MG63 (cell line): Measurements from ENCODE around the gene GNB1L. TPM values are rescaled to one million over a fixed set of nuclear protein-coding genes. Genes with fewer than 3 reads are reported as not detected.

ENCODE experiments used
- DNase-seq: peaks from one replicate; pipeline ENCODE4 v3.0.0-alpha.2; 2020
- H3K27me3 ChIP-seq: fragments of 250-450 bp; sonication (Bioruptor Pico); 2 replicates; pipeline ENCODE4 v1.5.1; 2020; ENCODE audit warnings: mild to moderate bottlenecking, moderate library complexity
- H3K36me3 ChIP-seq: fragments of 250-450 bp; sonication (Bioruptor Pico); 2 replicates; pipeline ENCODE4 v1.5.1; 2020; ENCODE audit warnings: mild to moderate bottlenecking, moderate library complexity
- H3K4me3 ChIP-seq: fragments of 250-450 bp; sonication (Bioruptor Pico); 2 replicates; pipeline ENCODE4 v1.5.1; 2020; ENCODE audit warnings: mild to moderate bottlenecking, moderate library complexity
- H3K9me3 ChIP-seq: fragments of 250-450 bp; sonication (Bioruptor Pico); 2 replicates; pipeline ENCODE4 v1.5.1; 2020; ENCODE audit warnings: mild to moderate bottlenecking, moderate library complexity
- total RNA-seq: library from RNA; depleted of rRNA; stranded (reverse); fragments of >200 nt; shearing (Covaris generic); gene quantifications from 2 replicates; pipeline ENCODE4 v1.2.3, GENCODE V29; 2014; ENCODE audit warnings: low replicate concordance

The GNB1L gene
- total RNA-seq, 1 experiment from 2014 or later, result 25.2 TPM

DNA sequence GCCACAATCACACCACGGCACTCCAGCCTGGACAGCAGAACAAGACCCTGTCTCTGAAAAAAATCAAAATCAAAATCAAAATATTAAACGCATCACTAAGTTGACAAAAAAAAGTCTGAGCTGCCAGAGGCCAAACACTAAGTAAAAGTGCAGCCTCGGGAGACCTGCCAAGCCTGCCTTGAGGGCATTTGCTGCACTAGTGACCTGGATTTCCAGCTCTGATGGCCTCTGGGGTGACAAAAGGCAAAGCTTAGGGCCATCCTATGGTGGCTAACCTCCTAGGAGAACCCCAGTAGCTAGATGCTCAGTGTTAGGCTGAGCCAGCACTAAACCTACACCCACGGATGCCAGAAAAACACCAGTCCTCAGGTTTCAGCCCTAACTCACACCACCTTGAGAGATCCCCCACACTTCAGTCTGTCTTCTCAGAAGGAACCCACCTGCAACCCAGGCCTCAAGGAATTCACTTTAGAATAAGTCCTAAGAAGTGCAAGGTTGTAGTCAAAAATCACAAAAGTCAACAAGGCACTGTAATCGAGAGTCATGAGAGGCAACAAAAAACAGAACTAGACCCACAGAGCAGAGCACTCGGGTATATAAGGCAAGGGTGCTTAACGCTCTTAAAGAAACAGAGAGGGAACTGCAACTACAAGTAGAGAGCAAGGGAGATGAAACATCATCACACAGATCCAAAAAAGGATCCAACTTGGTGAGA lies 28.6 kb downstream of the GNB1L start:
- no peak for DNase-seq

DNA sequence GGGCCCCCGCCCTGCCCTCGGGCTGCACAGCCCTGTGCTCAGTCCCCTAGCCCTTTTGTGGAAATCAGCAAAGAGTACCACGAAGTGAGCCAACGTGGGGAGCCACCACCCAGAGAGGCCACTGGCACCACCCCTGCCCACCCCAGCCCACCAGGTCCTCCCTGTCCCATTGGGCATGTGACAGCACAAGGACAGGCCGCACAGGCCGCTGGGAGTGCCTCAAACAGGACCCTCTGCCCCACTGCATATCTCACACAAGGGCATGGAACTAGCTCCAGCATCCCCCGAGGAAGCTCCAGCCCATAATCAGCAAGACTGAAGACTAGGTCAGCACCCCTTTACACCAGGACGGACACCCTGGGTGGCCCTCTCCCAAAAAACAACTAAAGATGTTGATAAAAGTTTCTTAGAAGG lies 29.7 kb downstream of the GNB1L start:
- no peak for DNase-seq
- H3K4me3 ChIP-seq, result no peak overlapping the region

More for the DNA sequence above, 28.6 kb downstream of the GNB1L start:
- Histone ChIP-seq H3K36me3 (no peaks in the 10 kb centered on the region; the same call in 1 of the 2 replicates), H3K4me3 (no peak overlapping the region), H3K27me3 (no peaks in the 10 kb centered on the region), H3K9me3 (no peaks in the 10 kb centered on the region)

DNA sequence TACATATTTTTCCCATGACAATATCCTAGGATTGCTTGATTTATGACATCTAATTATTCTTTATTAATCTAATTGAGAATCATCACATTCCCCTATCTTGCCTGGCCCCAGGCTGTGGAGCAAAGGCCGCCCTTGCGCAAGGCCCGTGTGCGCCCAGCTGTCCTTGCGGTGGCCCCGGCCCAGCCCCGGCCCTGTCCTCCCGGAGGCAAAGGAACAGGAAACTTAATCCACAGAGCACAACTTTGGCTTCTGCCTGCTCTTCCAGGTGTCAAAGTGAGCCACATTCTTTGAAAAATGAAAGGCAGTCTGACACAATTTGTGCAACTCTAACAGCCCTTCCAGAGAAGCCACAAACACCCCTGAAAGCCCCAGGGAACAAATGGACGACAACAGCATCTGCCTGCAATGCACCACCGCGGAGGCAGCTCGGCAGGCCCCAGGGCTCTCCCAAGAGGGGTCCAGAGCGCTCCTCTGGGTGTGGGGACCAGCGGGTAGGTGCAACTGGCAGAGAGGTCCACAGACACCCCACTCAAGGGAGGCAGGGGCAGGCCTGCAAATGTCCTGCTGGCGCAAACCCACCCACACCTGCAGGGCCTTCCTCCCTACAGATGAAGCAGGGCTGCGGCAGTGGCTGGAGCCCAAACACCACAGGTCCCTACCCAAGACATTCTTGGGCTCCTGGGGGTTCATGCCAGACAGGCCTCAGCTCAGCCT lies 30.3 kb downstream of the GNB1L start:
- Histone ChIP-seq H3K9me3 (no peaks in the 10 kb centered on the region), H3K36me3 (no peaks in the 10 kb centered on the region; the same call in 1 of the 2 replicates), H3K4me3 (no peak overlapping the region), H3K27me3 (no peaks in the 10 kb centered on the region)
- no peak for DNase-seq

More for the DNA sequence above, 29.7 kb downstream of the GNB1L start:
- Histone ChIP-seq H3K27me3 (no peaks in the 10 kb centered on the region), H3K9me3 (no peaks in the 10 kb centered on the region), H3K36me3 (no peaks in the 10 kb centered on the region; the same call in 1 of the 2 replicates)

DNA sequence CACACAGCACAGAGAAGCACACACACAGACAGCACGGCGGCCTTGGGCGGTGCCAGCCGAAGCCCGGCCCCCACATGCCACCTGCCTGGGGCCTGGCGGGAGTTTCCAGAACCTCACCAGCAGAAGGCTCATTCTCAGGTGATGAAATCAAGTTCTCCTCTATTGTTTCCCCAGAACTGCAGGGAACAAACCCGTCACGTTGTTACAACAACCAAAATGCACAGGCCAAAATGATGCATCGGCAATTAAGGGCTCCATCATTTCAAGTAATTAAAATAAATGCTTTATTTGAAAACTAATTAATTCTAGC lies 30.8 kb downstream of the GNB1L start:
- Histone ChIP-seq H3K27me3 (no peaks in the 10 kb centered on the region), H3K9me3 (no peaks in the 10 kb centered on the region), H3K36me3 (no peaks in the 10 kb centered on the region; the same call in 1 of the 2 replicates), H3K4me3 (no peak overlapping the region)
- DNase-seq, result no peak

DNA sequence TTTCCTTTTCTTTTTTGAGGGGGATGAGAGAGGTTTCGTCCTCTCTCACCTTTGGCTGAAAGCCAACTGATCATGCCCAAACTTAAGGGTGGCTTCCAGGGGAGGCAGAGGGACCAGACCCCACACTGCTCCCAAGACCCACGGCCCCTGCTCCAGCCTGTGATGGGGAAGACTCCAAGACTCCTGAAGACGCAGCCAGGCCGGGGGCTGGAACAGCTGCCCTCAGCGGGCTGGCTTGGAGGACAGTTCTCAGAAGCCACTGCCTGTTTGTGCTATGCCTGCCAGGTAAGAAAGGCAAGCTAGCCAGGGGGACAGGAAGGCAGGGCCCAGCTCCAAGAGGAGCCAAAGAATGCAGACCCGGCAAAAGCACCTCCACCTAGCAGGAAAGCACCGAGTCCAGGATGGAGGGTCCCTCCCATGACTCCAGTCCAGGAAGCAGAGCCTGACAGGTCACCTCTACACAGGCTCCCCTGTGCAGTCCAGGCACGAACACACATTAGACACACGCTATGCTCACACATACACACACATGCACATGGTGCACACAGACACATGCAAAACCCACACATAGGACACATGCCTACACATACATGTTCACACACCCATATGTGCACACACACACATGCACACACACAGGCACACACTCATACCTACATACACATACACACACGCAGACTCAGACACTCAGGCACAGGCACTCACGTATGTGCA lies 31.3 kb downstream of the GNB1L start:
- Histone ChIP-seq H3K27me3 (no peaks in the 10 kb centered on the region), H3K9me3 (no peaks in the 10 kb centered on the region), H3K36me3 (no peaks in the 10 kb centered on the region; the same call in 1 of the 2 replicates), H3K4me3 (no peak overlapping the region)
- no peak for DNase-seq

DNA sequence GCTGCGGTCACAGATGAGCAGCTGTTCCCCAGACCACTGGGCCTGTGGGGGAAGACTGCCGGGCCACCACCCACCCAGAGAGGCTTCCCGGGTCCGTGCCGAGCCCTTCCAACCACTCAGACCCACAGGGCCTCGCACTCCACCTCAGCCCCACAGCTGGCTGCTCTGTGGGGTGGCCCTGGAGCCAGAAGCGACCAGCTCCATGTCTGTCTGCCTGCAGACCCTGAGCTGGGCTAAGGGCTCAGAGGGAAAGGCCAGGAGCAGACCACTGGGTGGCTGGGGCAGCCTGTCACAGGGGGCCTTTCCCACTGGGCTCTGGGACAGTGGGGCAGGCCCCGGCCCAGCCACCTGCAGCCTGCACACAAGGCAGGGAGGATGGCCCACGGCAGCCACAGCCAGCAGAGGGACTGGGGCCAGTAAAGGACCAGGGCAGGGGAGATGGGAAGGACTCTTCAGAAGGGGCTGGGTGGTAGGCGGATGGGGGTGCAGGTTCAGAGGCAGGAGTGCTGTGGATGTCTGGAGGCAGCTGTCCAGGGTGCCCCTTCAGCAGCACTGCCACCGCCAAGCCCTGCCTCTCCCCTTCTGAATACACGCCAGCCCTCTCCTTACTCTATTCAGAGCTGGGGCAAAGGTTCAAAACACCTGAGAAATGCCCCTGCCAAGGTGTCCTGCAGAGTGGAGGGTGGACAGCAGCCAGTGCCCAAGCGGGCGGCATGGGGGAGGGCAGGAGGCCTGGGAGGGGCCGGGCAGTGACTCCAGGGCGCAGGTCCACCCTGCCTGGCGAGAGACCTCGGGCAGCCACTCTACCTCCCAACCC lies 32.2 kb downstream of the GNB1L start:
- DNase-seq, result no peak

DNA sequence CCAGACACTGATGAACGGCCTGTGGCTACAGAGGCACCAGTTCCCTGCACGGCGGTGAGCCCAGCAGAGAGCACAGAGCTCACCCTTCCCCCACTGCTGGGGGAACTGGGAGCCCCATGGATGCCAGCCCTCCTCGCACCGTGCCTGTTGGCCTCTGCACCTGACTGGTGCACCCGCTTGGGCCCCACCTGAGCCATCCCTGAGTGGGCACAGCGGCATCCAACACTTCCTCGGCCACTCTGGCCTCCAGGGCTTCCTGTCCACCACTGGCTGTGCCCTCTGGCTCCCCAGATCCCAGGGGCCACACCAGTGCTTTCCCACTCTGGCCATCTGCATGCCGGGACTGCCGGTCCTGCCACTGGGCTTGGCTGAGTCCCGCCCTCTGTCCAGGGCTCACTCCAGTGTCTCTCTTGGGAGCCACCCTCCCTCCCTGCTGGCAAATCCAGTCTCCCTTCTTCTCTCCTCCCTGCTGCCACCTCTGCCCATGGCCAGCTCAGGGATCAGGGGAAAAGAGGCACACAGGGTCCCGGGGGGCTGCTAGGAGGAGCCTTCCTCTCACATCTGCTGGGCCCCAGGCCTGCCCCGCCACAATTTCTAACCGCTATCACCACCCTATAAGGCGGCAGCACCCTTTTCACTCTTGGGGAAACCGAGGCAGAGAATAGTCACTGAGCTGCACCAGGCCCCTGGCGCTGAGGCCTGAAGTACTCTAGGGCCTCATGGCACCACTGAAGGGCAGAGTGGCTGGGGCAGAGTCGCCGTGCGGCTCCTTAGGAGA lies 33.0 kb downstream of the GNB1L start:
- Histone ChIP-seq H3K27me3 (no peaks in the 10 kb centered on the region), H3K36me3 (no peaks in the 10 kb centered on the region; the same call in 1 of the 2 replicates), H3K9me3 (no peaks in the 10 kb centered on the region), H3K4me3 (no peak overlapping the region)
- no peak for DNase-seq

More for the DNA sequence above, 32.2 kb downstream of the GNB1L start:
- no peaks in the 10 kb centered on the region for H3K9me3 ChIP-seq
- H3K27me3 ChIP-seq, result no peaks in the 10 kb centered on the region
- no peak overlapping the region for H3K4me3 ChIP-seq
- no peaks in the 10 kb centered on the region; the same call in 1 of the 2 replicates for H3K36me3 ChIP-seq

DNA sequence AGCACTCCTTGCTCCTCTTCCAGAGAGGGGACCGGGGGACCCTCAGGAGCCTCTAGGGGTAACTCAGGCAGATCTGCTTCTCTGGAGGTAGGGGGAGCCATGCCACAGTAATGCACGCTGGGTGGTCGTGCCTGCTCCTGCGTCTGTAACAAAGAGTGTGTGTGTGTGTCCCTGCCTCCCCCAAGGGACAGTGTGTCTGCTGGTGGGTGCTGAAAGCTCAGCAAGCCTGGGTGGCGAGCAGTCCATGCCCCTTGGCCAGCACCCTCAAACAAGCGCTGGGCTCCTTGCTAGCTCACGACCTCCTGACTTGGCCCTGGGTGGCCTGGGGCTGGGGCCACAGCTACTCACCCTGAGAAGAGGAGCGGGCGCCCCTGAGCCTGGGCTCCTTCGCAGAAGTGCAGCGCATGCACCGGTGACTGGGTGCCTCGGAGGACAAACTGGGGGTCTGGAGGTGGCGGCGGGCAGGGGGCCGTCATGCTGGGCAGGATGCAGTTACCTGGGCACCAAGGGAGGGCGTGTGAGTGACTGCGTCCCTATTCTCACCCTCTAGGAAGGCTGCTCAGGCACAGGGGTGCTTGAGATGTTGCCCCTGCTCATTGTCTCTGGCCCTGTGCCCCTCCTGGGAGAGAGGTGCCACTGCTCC lies 33.7 kb downstream of the GNB1L start:
- DNase-seq, result no peak
- Histone ChIP-seq H3K9me3 (no peaks in the 10 kb centered on the region), H3K27me3 (no peaks in the 10 kb centered on the region), H3K4me3 (no peak overlapping the region), H3K36me3 (no peaks in the 10 kb centered on the region)

DNA sequence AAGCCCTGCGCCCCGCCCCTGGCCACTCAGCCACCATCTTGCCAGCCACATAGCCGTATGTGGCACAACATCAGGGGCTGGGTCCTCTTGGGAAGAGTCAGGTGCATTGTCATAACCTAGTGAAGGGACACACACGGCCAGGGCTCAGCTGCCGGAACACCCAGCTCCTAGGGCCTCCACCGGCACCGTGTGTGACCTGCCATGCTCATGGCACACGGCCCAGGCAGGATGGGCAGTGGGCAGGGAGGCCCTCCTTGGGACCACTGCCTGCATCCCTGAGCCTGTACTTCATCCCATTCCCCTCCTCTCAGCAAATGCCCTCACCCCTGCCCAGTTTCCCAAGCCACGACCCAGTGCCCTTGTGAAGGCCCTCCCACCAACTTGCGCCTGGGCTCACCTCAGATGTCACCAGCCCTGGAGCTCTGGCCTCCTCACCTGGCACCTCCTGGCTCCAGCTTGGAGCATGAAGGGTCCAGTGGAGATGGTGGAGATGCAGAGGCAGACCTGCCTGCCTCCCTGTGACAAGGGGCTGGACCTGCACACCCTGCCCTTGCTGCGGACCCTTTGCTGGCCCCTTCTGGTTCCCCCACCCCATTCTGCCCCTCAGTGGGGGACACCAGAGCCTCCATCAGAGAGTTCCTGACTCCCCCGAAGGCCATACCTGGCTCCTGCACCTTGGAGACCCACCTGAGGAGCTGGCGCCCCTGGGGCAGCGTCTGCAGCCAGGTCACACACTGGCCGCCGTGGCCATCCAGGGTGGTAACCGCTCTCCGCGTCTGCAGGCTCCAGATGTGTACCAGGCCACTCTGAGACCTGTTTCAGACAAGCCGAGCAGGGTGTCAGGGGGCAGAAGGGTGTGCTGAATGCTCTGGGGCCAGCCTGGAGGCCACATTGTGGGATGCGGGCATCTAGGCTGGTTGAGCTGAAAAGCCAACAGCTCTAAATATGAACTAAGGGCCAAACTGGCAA lies 34.5 kb downstream of the GNB1L start:
- no peak for DNase-seq
- Histone ChIP-seq H3K4me3 (no peak overlapping the region), H3K9me3 (no peaks in the 10 kb centered on the region), H3K36me3 (no peaks in the 10 kb centered on the region), H3K27me3 (no peaks in the 10 kb centered on the region)

DNA sequence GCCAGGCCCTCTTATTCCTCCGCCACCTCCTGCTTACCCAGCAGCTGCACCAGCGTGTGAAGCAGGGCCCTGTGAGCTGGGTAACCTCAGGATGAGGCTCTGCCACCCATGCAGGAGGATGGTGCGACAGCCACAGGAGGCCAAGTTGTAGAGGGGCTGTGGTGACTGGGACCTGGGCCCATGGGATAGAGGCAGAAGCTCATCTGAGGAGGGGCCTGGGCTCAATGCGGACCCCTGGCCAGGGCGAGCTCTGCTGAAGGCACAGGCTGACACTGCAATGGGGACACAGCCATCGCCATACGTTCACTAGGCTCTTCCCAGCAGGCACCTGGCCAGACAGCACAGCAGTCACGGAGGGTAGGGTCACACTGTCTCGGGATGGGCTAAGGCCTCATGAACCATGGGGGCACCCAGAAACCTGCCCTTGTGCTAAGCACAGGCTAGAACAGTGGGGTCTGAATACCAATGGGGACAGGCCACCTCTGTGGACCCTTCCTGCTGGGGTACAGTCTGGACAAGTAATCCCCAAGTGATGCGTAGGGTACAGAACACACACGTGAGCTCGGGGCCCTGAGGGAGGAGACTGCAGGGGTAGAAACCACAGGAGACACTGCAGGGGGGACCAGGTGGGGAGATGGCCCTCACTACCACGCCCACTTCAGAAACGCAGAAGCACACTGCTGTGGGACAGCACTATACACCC lies 35.3 kb downstream of the GNB1L start:
- Histone ChIP-seq H3K27me3 (no peaks in the 10 kb centered on the region), H3K4me3 (no peak overlapping the region), H3K36me3 (no peaks in the 10 kb centered on the region), H3K9me3 (no peaks in the 10 kb centered on the region)
- no peak for DNase-seq

DNA sequence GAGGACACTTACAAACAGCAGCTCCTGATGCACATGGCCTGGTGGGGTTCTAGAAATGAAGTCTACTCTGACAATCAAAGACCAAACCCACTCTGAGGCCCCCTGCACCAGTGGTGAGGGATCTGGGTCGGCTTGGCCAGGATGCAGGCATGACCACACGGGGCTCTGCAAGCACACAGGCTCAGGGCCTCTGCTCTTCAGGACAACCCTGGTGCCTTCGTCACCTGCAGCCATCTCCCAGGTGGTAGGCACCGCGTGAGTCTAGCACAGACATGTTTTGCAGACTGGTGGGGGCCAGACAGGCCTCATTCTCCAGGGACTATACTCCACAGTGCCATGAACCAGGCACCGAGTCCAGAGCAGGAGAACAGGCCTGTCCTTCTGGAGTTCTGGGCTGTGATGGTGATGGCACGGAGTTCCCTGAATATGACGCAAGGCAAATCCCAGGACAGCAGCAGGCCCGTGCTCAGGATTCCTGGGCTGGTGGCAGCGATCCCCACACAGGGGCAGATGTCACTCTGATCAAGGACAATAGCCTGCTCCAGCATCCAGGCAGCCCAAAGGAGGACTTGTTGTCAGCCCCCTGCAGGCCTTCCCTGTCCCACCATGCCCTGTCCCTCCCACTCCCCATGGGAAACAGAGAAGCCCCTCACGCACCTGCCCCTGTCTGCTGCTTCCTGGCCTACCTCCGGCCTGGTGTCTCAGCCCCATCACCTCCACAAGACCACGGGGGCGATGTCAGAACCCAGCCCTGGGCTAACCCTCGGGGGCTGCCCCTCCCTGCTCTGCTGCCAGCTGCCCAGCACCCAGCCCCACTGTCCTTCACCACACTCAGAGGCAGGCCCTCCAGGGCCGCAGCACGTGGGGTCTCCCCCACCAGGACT lies 36.1 kb downstream of the GNB1L start:
- no peak overlapping the region for H3K4me3 ChIP-seq

DNA sequence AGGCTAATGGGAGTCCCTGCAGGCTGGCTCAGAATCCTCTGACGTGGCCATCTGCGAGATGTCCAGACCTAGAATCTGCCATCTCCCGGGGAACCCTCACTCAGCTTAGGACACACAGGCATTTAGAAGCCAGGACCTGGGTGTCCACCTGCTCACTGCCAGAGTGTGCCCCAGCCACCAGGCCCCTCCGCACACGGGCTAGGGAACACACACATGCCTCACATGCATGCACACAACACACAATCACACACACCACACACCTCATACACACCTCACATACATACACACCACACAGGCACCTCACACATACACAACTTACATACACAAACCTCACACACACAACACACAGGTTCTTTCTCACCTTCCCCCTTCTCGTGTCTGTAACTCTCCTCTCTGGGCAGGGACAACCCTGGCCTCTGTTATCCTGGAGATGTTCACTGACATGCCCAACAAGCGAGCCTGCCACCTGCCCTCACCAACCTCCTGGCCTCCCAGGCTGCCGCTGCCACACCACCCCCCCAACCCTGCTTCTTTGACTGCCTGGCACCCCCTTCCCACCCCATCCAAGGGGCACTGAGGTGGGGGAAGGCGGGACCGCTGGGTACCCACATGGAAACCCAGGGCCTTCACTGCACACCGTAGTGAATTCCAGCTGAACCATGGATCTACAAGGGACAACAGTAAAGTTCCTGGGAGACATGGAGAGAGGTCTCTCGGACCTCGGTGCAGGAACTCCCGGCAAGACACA lies 38.1 kb downstream of the GNB1L start:
- Histone ChIP-seq H3K36me3 (no peaks in the 10 kb centered on the region), H3K9me3 (no peaks in the 10 kb centered on the region), H3K27me3 (no peaks in the 10 kb centered on the region), H3K4me3 (no peak overlapping the region)
- no peak for DNase-seq

More for the DNA sequence above, 36.1 kb downstream of the GNB1L start:
- no peaks in the 10 kb centered on the region for H3K27me3 ChIP-seq
- no peaks in the 10 kb centered on the region for H3K9me3 ChIP-seq
- H3K36me3 ChIP-seq, result no peaks in the 10 kb centered on the region
- no peak for DNase-seq
